ENCODE measurements around the gene CENPF.
"Not testable (repeated sequence)": the region's sequence is repeated elsewhere in the genome, so short reads cannot be mapped to it uniquely, and the experiment has no call there.

GRCh38 chr1:214610136-214610535 lies 7.1 kb downstream of the CENPF start:
- TF ChIP-seq POLR2A (IDR thresholded peaks at IDR 0.05; ENCODE audit: low read depth, low read length); PAX5 (IDR thresholded peaks at IDR 0.05; ENCODE audit: insufficient read depth, low read length, severe bottlenecking); TAF1 (IDR thresholded peaks at IDR 0.05; ENCODE audit: low read depth, low read length); POLR2AphosphoS5 (IDR thresholded peaks at IDR 0.05; ENCODE audit: low read depth, low read length); SPI1 (IDR thresholded peaks at IDR 0.05; ENCODE audit: low read depth, low read length); POU2F2 (IDR thresholded peaks at IDR 0.05; ENCODE audit: low read depth, low read length): not testable (repeated sequence)

Measured in GM12891 (cell line).